HG03196 (cell line): ENCODE measurements around the gene MYO5B.

ENCODE experiments used
- ATAC-seq: cut with Tn5 transposase; IDR thresholded peaks from one replicate; pipeline ENCODE4 v1.9.1; 2021; ENCODE audit not compliant: unreplicated experiment

Gene MYO5B

GRCh38 chr18:49931179-49931578 lies 263.8 kb downstream of the MYO5B start:
- ATAC-seq = no peak

GRCh38 chr18:49926106-49926745 lies 268.7 kb downstream of the MYO5B start:
- ATAC-seq = no peak

DNA sequence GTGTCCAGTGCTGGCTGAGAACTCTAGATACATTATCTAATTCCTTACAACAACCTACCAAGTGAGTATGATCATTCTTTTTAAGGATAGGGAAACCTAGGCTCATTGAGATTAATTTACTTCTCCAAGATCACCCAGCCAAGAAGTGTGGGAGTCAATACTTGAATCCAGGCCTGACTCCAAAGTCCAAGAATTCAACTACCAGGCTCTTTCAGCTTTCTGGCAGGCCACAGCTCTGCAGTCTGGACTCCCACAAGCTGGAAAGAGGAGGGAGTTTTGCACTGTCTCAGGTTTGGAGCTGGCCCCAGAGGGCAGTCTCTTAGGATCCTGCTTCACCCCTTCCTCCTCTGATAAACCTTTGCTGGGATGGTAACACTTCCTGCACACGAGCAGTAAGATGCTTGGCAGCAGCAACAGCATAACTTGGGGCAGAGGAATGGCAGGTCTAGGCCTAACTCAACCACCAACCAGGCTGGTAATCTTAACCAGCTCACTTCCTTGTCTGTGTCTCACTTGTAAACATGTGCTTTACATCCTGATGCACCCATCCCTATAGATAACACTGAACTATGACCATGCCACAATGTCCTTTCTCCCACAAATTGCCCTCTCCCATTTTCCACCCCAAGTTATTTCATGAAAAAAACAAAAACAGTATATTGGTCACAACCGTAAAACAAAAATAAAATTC lies 270.5 kb downstream of the MYO5B start:
- no peak for ATAC-seq

- ATAC-seq = no peak
Observed at GRCh38 chr18:49922228-49922627, 272.7 kb downstream of the MYO5B start.

GRCh38 chr18:49921318-49921985 lies 273.5 kb downstream of the MYO5B start:
- ATAC-seq = no peak

- no peak for ATAC-seq
Observed at GRCh38 chr18:49920731-49921130, 274.2 kb downstream of the MYO5B start.

- ATAC-seq = no peak
Observed at GRCh38 chr18:49917742-49918141, 277.2 kb downstream of the MYO5B start.

DNA sequence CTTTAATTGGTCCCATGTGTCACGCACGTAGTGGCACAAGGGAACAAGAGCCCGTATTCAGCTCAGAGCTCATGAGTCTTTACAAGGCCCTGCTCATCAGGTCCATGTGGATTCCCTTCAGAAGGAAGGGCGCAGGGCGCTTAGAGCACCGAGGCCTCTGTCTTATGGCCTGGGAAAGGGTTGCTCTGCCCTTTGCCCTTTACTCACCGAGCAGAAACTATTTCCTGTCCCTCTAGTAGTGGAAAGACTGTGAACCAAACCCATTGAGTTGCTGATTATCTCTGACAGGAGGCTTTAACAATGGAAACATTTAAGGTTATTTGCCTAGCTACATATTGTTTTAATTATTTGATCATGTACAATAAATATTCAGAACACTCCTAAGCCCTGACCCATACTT lies 279.6 kb downstream of the MYO5B start:
- ATAC-seq = no peak

GRCh38 chr18:49913221-49913620 lies 281.7 kb downstream of the MYO5B start:
- ATAC-seq = no peak

- ATAC-seq = no peak
Observed at GRCh38 chr18:49911427-49911826, 283.5 kb downstream of the MYO5B start.

DNA sequence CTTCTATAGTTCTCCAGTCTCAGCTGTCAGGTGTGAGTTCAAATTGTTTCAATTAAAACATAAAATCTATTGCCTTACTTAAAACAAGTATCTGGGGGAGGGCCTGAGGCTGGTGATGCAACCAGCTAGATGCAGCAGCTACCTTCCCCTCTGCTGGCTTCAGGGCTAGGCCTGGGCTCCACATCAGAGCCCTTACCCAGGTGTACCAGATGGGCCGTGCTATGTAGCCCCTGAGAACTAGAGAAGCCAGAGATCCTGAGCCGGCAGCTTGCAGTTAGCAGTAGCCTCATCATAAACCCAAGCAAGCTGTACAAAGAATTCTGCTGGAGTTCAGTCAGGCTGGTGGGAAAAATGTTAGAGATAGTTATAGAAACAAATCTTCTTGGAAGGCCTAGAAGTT lies 284.0 kb downstream of the MYO5B start:
- ATAC-seq = no peak

- ATAC-seq = no peak
Observed at GRCh38 chr18:49910019-49910418, 284.9 kb downstream of the MYO5B start.

DNA sequence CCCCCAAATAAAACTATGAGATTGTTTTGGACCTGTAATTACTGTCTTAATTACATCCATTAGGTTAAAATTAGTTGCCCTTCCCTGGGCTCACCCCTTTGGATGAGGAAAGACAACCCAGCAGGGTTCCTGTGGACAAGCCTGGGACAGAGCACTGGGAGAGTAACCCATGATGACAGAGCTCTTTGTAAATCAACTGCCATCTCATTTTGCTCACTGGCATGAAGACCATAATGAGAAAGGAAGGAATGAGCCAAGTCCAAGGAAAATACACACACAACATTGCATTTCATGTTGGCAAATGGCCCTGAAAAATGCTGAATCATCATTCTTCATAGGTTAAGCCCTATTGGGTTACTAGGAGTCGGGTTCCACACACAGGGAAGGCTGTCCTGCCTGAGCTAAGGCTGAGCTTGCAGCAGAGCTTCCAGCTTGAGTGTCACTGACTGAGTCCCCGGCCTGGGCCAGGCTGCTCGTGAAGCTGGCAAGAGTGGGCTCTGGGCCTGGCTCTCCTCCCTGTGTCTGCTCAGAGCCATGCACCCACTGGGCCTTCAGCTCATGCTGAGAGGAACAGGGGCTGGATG lies 287.5 kb downstream of the MYO5B start:
- ATAC-seq = no peak

DNA sequence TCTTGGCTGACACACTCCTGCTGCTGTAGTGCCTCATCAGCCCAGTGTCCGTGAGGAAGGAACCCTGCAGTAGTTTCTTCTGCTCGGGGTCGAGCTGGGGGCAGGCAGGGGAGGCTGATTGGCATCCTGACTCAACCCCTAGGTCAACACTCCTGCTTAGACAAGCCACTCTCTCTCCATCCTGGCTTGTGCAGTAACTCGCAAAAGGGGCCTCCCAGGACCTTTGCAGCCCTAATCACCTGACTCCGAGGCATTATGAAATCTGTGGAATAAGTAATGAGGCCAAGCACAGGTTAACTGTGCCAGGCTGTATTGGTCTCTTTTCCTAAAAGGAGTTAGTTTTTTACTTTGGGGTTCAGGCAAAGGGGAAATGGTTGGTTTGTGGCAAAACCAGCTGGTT lies 289.2 kb downstream of the MYO5B start:
- ATAC-seq = no peak

DNA sequence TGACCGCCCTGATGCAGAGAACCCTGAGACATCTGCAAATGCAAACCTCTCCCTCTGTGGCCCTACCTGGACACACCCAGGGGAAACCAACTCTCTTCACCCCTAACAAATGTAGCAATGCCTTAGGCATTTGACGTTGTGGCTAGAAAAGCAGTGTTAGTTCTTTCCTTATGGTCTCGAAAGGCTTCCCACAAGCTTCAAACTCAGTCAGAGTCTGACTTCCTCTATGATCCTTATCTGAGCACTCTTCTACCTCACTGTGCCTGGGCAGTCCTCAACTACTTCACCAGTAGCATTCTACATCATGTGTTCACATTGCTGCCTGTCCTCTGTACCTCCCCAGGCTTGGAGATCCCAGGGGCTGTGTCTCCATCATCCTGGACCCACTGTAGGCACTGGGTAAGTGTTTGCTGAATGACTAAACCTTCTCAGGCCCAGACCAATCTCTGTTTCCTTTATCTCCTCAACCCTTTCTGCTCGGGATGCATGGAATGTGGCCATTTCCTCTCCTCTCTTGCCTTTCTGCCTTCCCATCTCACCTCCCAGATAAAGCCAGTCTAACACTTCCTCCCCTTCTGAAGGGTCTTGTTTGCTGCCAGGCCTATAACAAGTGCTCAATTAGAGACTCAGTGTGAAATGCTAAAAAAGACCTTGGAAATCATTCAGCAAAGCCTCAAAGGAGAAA lies 289.9 kb downstream of the MYO5B start:
- no peak for ATAC-seq

DNA sequence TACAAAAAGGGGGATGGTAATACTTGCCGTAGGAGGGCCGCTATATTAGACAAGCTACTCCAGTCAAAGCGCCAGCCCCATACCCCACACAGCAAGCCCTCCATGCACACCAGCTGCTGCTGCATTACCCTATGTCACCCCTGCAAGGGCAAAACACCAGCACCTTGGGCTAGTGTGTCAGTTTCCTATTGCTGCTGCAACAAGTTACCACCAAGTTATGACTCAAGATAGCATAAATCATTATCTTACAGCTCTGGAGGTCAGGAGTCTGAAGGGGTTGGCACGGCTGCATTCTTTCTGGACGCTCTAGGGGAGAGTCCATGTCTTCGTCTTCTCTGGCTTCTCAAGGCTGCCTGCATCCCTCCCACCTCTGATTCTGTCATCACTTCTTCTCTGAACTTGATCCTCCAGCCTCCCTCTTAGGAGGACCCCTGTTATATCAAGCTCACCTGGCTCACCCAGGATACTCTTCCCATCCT lies 293.0 kb downstream of the MYO5B start:
- no peak for ATAC-seq

DNA sequence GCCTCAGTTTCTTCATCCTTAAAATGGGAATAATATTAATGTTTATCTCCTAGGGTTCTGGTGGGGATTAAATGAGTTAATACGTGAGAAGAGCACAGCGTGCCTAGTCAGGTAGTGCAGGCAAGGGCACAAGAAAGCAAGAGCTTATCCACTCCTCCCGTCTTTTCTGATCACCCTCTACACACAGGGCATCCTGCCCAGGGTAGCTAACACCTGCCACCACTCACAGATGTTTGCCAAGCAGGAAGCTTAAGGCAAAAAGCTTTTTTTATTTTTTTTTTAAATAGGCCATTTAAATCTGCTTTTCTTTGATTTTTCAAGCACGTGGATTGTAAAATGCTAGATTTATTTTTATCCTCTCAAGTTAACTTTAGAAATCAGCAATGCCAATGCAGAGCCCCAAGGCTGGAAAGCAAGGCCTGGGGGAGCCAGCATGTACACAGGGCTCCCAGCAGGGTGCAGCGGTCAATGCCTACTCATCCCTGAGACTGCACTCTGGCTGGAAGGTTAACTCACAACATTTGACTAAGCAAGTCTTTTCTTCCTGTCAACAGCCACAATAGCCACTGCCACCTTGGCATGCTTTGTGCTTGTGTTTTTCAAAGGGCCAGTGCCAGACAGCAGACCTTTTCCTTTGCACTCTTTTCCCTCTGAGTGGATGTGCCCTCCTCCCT lies 295.2 kb downstream of the MYO5B start:
- no peak for ATAC-seq

DNA sequence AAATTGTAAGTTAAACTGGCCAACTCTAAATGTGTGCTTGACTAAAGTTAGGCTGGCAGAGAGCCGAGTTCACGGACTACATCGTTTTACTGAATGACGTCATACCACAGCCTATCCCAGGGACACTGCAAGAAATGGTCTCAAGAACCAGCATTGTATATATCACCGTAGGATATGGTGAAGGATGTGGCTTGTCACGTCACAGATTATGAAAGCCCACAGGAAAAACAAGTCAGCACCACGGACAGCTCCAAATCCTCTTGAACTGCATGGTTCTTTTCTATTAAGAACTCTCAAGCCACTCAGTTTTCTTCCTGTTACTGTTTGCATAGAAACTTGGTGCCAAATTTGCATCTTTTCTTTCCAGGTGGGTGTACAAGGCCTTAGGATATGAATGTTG lies 296.5 kb downstream of the MYO5B start:
- no peak for ATAC-seq

GRCh38 chr18:49894517-49895226 lies 300.3 kb downstream of the MYO5B start:
- no peak for ATAC-seq

DNA sequence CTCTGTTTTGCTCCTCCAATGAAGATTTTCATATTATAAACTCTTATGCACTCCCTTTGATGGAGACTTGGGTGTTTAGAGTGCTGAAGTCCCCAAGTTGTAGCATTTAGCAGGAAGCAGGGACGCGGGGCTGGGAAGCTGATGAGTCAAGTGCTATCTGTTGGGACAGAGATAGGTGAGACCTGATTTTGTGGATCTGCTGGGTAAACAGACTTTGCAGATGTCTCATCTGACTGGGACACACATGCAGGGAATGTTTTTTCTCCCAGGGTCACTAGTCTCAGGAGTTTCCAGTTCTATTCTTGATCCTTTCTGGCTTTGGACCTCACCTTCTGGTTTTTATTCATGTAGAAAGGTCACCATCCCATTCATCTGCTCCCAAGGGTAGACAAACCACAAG lies 301.9 kb downstream of the MYO5B start:
- ATAC-seq = no peak
